Activated naive CD8-positive, alpha-beta T cell (primary cell): ENCODE results near the gene VIPAS39.
A peak's percentile ranks its signal among the peaks of the same experiment; 100 is the strongest.
"Not testable (repeated sequence)": the region's sequence is repeated elsewhere in the genome, so short reads cannot be mapped to it uniquely, and the experiment has no call there.

ENCODE experiments used
- H3K27ac Mint-ChIP-seq: one replicate; pipeline ENCODE4 v1.8.0; 2021; ENCODE audit warnings: mixed read lengths
- H3K27me3 Mint-ChIP-seq: one replicate; pipeline ENCODE4 v1.8.0; 2021; ENCODE audit warnings: mixed read lengths
- H3K36me3 Mint-ChIP-seq: one replicate; pipeline ENCODE4 v1.8.0; 2021; ENCODE audit warnings: mixed read lengths
- H3K4me1 Mint-ChIP-seq: one replicate; pipeline ENCODE4 v1.8.0; 2021; ENCODE audit warnings: low read depth, mixed read lengths
- H3K4me3 Mint-ChIP-seq: one replicate; pipeline ENCODE4 v1.8.0; 2021; ENCODE audit warnings: mild to moderate bottlenecking, mixed read lengths
- H3K9me3 Mint-ChIP-seq: one replicate; pipeline ENCODE4 v1.8.0; 2021; ENCODE audit warnings: low read depth, mixed read lengths

VIPAS39 gene

GRCh38 chr14:77439861-77440260 is 17.5 kb downstream of the VIPAS39 start:
- H3K27me3 Mint-ChIP-seq, result no peaks in the 10 kb centered on the region
- no peaks in the 10 kb centered on the region for H3K4me1 Mint-ChIP-seq
- no peak overlapping the region for H3K27ac Mint-ChIP-seq
- no peaks in the 10 kb centered on the region for H3K9me3 Mint-ChIP-seq
- H3K4me3 Mint-ChIP-seq, result no peak overlapping the region
- H3K36me3 Mint-ChIP-seq, result peaks cover 21% of the 10 kb centered on the region

DNA sequence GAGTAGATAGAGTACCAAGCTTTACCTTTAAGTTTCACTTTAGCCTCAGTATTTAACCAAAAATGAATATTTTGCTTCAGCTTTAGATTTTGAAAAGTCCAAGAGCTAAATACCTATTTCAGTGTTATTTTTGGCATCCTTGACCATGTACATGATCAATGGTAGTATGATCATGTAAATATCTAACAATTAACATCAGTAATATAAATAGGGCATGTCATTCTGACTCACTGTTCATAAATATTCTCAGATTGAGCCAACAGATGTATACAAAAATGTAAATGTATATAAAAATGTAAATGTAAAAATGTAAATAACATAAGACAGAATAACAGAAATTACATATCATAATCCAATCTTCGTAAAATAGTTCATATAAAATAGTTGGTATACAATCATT is 18.8 kb downstream of the VIPAS39 start:
- H3K4me1 Mint-ChIP-seq, result no peaks in the 10 kb centered on the region
- H3K9me3 Mint-ChIP-seq, result no peaks in the 10 kb centered on the region
- no peak overlapping the region for H3K4me3 Mint-ChIP-seq
- peaks cover 21% of the 10 kb centered on the region for H3K36me3 Mint-ChIP-seq
- no peak overlapping the region for H3K27ac Mint-ChIP-seq
- H3K27me3 Mint-ChIP-seq, result no peaks in the 10 kb centered on the region

DNA sequence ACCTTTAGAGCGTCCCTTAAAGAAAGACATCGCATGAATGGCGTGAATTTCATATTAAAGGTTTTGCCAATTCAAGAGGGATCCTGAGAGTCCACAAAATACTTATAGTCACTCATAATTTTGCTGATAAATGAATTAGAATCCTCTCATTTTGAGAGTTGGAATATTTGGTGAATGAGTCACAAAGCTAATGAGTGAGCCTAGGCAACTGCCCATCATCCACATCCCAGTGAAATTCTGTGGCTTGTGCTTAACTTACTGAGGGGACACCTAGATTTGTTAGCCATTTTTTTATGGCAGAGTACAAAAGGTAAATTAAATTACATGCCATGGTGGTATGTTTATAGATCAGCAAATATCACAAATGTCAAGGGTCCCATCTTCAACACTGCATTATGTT is 21.4 kb downstream of the VIPAS39 start:
- Mint-ChIP-seq H3K4me1 (no peaks in the 10 kb centered on the region), H3K27me3 (no peaks in the 10 kb centered on the region), H3K36me3 (peaks cover 21% of the 10 kb centered on the region), H3K9me3 (no peaks in the 10 kb centered on the region), H3K27ac (no peak overlapping the region), H3K4me3 (no peak overlapping the region)

GRCh38 chr14:77426396-77426795 is 31.0 kb downstream of the VIPAS39 start:
- Mint-ChIP-seq H3K9me3 (peaks cover 4% of the 10 kb centered on the region), H3K27ac (no peak overlapping the region), H3K4me3 (no peak overlapping the region), H3K4me1 (no peaks in the 10 kb centered on the region), H3K36me3 (peaks cover 53% of the 10 kb centered on the region), H3K27me3 (no peaks in the 10 kb centered on the region)

DNA sequence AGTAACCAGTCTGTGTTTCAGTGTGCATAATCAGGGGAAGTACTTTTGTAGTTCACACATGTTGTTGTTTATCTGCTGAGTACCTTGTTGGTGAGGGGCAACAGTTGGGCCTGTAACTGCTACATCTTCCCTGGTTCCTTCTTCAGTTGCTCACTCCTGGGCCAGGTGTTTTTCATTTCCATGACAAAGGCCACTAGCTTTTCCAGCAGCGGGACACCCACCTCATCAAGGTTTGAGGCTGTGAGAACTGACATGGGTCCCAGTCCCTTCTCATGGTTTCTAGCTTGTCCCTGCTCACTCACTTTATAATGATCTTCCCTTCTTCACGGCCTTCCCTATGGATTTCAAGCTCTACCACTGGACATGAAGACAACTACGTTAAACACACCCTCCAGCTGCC is 32.5 kb downstream of the VIPAS39 start:
- H3K4me3 Mint-ChIP-seq, result no peak overlapping the region
- H3K36me3 Mint-ChIP-seq, result peaks cover 57% of the 10 kb centered on the region
- peaks cover 7% of the 10 kb centered on the region for H3K9me3 Mint-ChIP-seq
- H3K4me1 Mint-ChIP-seq, result no peaks in the 10 kb centered on the region
- no peak overlapping the region for H3K27ac Mint-ChIP-seq
- H3K27me3 Mint-ChIP-seq, result no peaks in the 10 kb centered on the region

DNA sequence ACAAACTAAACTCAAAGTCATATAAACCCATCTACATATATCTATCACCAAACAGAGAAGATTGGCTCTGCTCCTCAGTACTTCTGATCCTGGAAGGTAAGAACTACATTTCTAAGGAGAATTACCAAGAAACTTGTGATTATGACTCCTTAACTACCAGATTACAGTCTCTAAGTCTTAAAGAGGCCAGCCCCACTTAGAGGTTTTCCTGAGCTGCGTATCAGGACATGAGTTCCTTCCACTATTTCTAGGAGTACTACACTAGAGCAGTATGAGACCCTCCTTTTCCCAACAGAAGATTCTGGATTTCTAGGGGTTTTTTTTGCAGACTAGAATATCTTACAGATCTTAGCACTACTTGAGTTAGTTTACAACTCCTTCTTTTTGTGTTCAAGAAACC is 34.0 kb downstream of the VIPAS39 start, which contains the start of gene NOXRED1:
Gene NOXRED1, minus strand, starts transcription at position 101 of the 400 bp plus-strand sequence. CDS start 634 bp downstream, outside the sequence.
- no peak within 1 kb of the TSS for H3K4me3 Mint-ChIP-seq
- peaks cover 10% of the 10 kb centered on the region for H3K9me3 Mint-ChIP-seq
- H3K4me1 Mint-ChIP-seq, result no peaks in the 10 kb centered on the region
- H3K27ac Mint-ChIP-seq, result peak within 1 kb of the TSS; percentile 23
- no peaks in the 10 kb centered on the region for H3K27me3 Mint-ChIP-seq
- peaks cover 52% of the 10 kb centered on the region for H3K36me3 Mint-ChIP-seq

DNA sequence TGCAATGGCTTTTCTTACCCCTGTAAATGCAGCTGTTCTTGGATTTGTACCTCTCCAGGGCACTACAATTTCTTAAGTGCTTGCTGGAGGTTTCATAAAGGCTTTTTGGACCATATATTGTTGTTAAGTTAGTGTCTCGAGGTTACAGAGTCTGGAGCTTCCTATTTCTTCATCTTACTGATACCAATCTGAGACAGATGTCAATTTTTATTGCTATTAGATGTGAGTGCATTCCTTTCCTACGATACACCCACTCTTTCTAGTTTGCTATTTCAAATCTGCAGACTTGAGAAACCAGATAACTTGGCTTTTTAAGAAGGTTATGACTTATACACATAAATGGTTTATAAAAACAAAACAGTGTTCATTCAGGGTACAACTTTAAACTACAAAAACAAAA is 36.2 kb downstream of the VIPAS39 start:
- no peaks in the 10 kb centered on the region for H3K27me3 Mint-ChIP-seq
- H3K4me1 Mint-ChIP-seq, result no peaks in the 10 kb centered on the region
- peaks cover 42% of the 10 kb centered on the region for H3K36me3 Mint-ChIP-seq
- no peak overlapping the region for H3K4me3 Mint-ChIP-seq
- peaks cover 18% of the 10 kb centered on the region for H3K9me3 Mint-ChIP-seq
- H3K27ac Mint-ChIP-seq, result no peak overlapping the region

- H3K4me3 Mint-ChIP-seq, result no peak overlapping the region
- H3K27me3 Mint-ChIP-seq, result no peaks in the 10 kb centered on the region
- no peak overlapping the region for H3K27ac Mint-ChIP-seq
- peaks cover 18% of the 10 kb centered on the region for H3K36me3 Mint-ChIP-seq
- H3K4me1 Mint-ChIP-seq, result no peaks in the 10 kb centered on the region
- peaks cover 17% of the 10 kb centered on the region for H3K9me3 Mint-ChIP-seq
Measured at GRCh38 chr14:77416836-77417235, 40.6 kb downstream of the VIPAS39 start.

GRCh38 chr14:77416098-77416497 is 41.3 kb downstream of the VIPAS39 start:
- not testable (repeated sequence) for H3K4me3 Mint-ChIP-seq, H3K27ac Mint-ChIP-seq, H3K4me1 Mint-ChIP-seq, H3K27me3 Mint-ChIP-seq
- Mint-ChIP-seq H3K36me3 (peaks cover 10% of the 10 kb centered on the region), H3K9me3 (peaks cover 14% of the 10 kb centered on the region)

- not testable (repeated sequence) for H3K27me3 Mint-ChIP-seq, H3K4me1 Mint-ChIP-seq, H3K4me3 Mint-ChIP-seq, H3K27ac Mint-ChIP-seq, H3K36me3 Mint-ChIP-seq
- H3K9me3 Mint-ChIP-seq, result peaks cover 14% of the 10 kb centered on the region
Measured at GRCh38 chr14:77415403-77416030, 41.9 kb downstream of the VIPAS39 start.

DNA sequence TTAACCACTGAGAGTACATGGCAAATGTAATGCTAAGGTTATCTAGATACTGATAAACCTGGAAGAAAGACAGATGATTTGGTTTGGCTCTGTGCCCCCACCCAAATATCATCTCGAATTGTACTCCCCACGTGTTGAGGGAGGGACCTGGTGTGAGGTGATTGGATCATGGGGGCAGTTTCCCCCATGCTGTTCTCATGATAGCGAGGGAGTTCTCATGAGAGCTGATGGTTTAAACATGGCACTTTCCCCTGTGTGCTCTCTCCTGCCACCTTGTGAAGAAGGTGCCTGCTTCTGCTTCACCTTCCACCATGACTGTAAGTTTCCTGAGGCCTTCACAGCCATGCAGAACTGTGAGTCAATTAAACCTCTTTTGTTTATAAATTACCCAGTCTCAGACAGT is 48.3 kb downstream of the VIPAS39 start:
- H3K27ac Mint-ChIP-seq, result no peak overlapping the region

DNA sequence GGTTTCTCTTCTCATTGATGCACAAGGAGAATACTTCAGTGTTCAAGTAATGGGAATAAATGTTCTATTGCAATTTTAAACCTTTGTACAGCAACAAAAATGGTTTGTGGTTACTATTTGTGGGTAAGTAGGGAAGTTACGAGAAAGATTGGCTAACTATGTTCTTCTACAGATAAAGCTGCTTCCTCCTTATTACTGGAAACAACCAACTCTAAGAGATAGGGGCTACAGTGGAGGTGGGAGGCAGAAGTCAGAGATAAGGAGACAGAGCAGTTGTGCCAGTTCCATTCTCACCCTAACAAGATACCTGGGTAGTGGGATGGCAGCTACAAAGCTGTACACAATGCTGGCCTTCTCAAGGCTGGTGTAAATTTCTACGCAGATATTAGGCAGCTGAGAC is 50.2 kb downstream of the VIPAS39 start:
- Mint-ChIP-seq H3K9me3 (no peaks in the 10 kb centered on the region), H3K4me3 (no peak overlapping the region), H3K36me3 (peaks cover 10% of the 10 kb centered on the region), H3K27ac (no peak overlapping the region), H3K4me1 (peaks cover 16% of the 10 kb centered on the region), H3K27me3 (no peaks in the 10 kb centered on the region)

More for the DNA sequence above, 48.3 kb downstream of the VIPAS39 start:
- Mint-ChIP-seq H3K9me3 (no peaks in the 10 kb centered on the region), H3K4me3 (no peak overlapping the region), H3K36me3 (peaks cover 10% of the 10 kb centered on the region), H3K27me3 (no peaks in the 10 kb centered on the region), H3K4me1 (peaks cover 16% of the 10 kb centered on the region)

DNA sequence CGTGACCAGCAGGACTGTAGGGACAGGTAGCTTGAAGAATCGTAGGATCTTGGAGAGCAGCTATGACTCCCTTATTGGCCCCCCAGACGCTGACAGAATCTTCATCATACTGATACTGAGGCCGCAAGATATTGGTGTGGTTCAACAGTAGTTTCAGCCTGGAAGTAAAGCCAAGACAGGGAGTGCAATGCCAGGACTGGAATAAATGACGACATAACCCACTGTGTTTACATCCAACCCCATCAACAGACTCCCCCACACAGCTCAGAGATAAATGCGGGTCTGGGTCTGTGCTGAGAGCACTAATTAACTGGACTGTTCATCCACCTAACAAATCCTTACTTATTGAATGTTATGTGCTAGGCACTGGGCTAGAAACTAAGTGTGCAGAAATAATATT is 50.7 kb downstream of the VIPAS39 start:
- Mint-ChIP-seq H3K27me3 (no peaks in the 10 kb centered on the region), H3K4me3 (no peak overlapping the region), H3K4me1 (peaks cover 16% of the 10 kb centered on the region), H3K27ac (no peak overlapping the region), H3K36me3 (peaks cover 10% of the 10 kb centered on the region), H3K9me3 (no peaks in the 10 kb centered on the region)

GRCh38 chr14:77406086-77406485 is 51.3 kb downstream of the VIPAS39 start:
- Mint-ChIP-seq H3K27me3 (no peaks in the 10 kb centered on the region), H3K36me3 (peaks cover 10% of the 10 kb centered on the region), H3K4me3 (no peak overlapping the region), H3K9me3 (no peaks in the 10 kb centered on the region), H3K27ac (no peak overlapping the region), H3K4me1 (peaks cover 16% of the 10 kb centered on the region)

DNA sequence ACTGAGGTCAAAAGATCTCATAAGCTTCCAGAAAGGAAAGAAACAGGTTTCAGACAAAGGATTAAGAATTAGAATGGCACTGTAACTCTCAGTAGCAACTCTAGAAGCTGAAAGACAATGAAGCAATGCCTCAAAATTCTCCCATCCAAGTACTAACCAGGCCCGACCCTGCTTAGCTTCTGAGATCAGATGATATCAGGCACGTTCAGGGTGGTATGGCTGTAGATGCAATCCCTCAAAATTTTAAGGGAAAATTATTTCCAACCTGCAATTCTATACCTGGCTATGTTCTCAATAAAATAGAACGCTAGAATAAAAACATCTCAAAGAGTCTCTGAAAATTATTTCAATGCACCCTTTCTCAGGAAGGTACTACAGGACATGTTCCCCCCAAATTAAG is 53.6 kb downstream of the VIPAS39 start:
- no peak overlapping the region for H3K27ac Mint-ChIP-seq
- peaks cover 12% of the 10 kb centered on the region for H3K36me3 Mint-ChIP-seq
- no peaks in the 10 kb centered on the region for H3K9me3 Mint-ChIP-seq
- peaks cover 16% of the 10 kb centered on the region for H3K4me1 Mint-ChIP-seq
- H3K27me3 Mint-ChIP-seq, result no peaks in the 10 kb centered on the region
- H3K4me3 Mint-ChIP-seq, result no peak overlapping the region

DNA sequence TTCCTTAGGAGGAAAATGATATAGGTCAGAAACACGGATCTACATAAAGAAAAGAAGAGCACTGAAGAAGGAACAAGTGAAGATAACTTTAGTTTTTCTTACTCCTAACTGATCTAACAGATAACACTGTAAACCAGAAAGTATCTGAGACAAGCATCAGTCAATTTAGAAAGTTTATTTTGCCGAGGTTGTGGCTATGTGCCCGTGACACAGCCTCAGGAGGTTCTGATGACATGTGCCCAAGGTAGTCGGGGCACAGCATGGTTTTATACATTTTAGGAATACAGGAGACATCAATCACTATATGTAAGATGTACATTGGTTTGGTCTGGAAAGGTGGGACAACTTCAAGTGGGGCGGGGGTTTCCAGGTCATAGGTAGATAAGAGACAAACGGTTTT is 57.2 kb downstream of the VIPAS39 start:
- Mint-ChIP-seq H3K36me3 (peaks cover 13% of the 10 kb centered on the region), H3K9me3 (no peaks in the 10 kb centered on the region), H3K4me3 (no peak overlapping the region), H3K27ac (no peak overlapping the region), H3K27me3 (no peaks in the 10 kb centered on the region), H3K4me1 (no peaks in the 10 kb centered on the region)
